GM23338 (cell line): ENCODE results near the gene CCDC106. TPM values are rescaled to one million over a fixed set of nuclear protein-coding genes. Genes with fewer than 3 reads are reported as not detected.

Source experiments
- ATAC-seq: fragments of 200-7000 bp; cut with Tn5 transposase; 3 replicates; pipeline ENCODE4 v1.9.1; 2020
- DNase-seq: peaks from one replicate; pipeline ENCODE4 v3.0.0-alpha.2; 2015; ENCODE audit warnings: low spot score
- H2AFZ ChIP-seq: fragments of 200-600 bp; sonication (generic); 2 replicates; pipeline ENCODE4 v1.8.0; 2016; ENCODE audit warnings: antibody characterized with exemption, mild to moderate bottlenecking, moderate library complexity
- H3F3A ChIP-seq: fragments of 200-600 bp; sonication (generic); replicated peaks from 2 replicates; pipeline ENCODE4 v1.8.0; 2017; ENCODE audit warnings: antibody characterized with exemption, mixed run types, low read depth
- H3K27ac ChIP-seq: fragments of 200-600 bp; sonication (generic); 2 replicates; pipeline ENCODE4 v1.6.1; 2016; ENCODE audit warnings: low read depth
- H3K27me3 ChIP-seq: fragments of 200-600 bp; sonication (generic); 2 replicates; pipeline ENCODE4 v1.8.0; 2016; ENCODE audit warnings: mild to moderate bottlenecking, mixed run types, moderate library complexity; ENCODE audit not compliant: insufficient read depth
- H3K36me3 ChIP-seq: fragments of 200-600 bp; sonication (generic); 2 replicates; pipeline ENCODE4 v1.8.0; 2016; ENCODE audit warnings: mild to moderate bottlenecking; ENCODE audit not compliant: insufficient read depth
- H3K4me1 ChIP-seq: fragments of 200-600 bp; sonication (generic); 2 replicates; pipeline ENCODE4 v1.8.0; 2016; ENCODE audit warnings: mild to moderate bottlenecking, moderate library complexity; ENCODE audit not compliant: insufficient read depth
- H3K4me2 ChIP-seq: fragments of 200-600 bp; sonication (generic); 2 replicates; pipeline ENCODE4 v1.7.1; 2017; ENCODE audit warnings: mixed run types
- H3K4me3 ChIP-seq: fragments of 200-600 bp; sonication (generic); 2 replicates; pipeline ENCODE4 v1.6.1; 2016; ENCODE audit warnings: mixed run types
- H3K79me2 ChIP-seq: fragments of 200-600 bp; sonication (generic); replicated peaks from 2 replicates; pipeline ENCODE4 v1.8.0; 2017; ENCODE audit warnings: mild to moderate bottlenecking; ENCODE audit not compliant: insufficient read depth
- H3K9me2 ChIP-seq: fragments of 200-600 bp; sonication (generic); 2 replicates; pipeline ENCODE4 v1.8.0; 2017; ENCODE audit not compliant: insufficient read depth
- H4K20me1 ChIP-seq: fragments of 200-600 bp; sonication (generic); replicated peaks from 2 replicates; pipeline ENCODE4 v1.8.0; 2017; ENCODE audit warnings: mild to moderate bottlenecking; ENCODE audit not compliant: insufficient read depth
- H3K27ac Mint-ChIP-seq: 2 replicates; pipeline ENCODE4 v1.8.0; 2020; ENCODE audit warnings: inconsistent platforms, mild to moderate bottlenecking, moderate library complexity, mixed read lengths
- H3K27me3 Mint-ChIP-seq: 3 replicates; pipeline ENCODE4 v1.8.0; 2022; ENCODE audit warnings: low read depth, mild to moderate bottlenecking, moderate library complexity, mixed read lengths, inconsistent platforms; ENCODE audit not compliant: insufficient read depth, poor library complexity
- H3K36me3 Mint-ChIP-seq: 3 replicates; pipeline ENCODE4 v1.8.0; 2021; ENCODE audit warnings: low read depth, mild to moderate bottlenecking, inconsistent platforms, moderate library complexity, mixed read lengths
- H3K4me1 Mint-ChIP-seq: 3 replicates; pipeline ENCODE4 v1.8.0; 2020; ENCODE audit warnings: mild to moderate bottlenecking, inconsistent platforms, mixed read lengths
- H3K4me3 Mint-ChIP-seq: 3 replicates; pipeline ENCODE4 v1.8.0; 2021; ENCODE audit warnings: moderate library complexity, mild to moderate bottlenecking, inconsistent platforms, mixed read lengths
- H3K9me3 Mint-ChIP-seq: 3 replicates; pipeline ENCODE4 v1.8.0; 2020; ENCODE audit warnings: moderate library complexity, mild to moderate bottlenecking, inconsistent platforms, mixed read lengths
- CREB1 ChIP-seq: fragments of 250-450 bp; sonication (Bioruptor Pico); IDR thresholded peaks from 2 replicates; pipeline ENCODE4 v1.5.0; 2020; ENCODE audit warnings: low read depth, mild to moderate bottlenecking, moderate library complexity
- EZH2 ChIP-seq: fragments of 200-600 bp; sonication (generic); IDR thresholded peaks from one replicate; pipeline ENCODE4 v1.8.0; 2017; ENCODE audit warnings: antibody characterized with exemption, mild to moderate bottlenecking, low read depth; ENCODE audit not compliant: unreplicated experiment
- NANOG ChIP-seq: IDR thresholded peaks from 2 replicates; pipeline ENCODE4 v1.6.1; 2016; ENCODE audit warnings: antibody characterized with exemption, borderline replicate concordance
- POLR2AphosphoS5 ChIP-seq: IDR thresholded peaks from 2 replicates; pipeline ENCODE4 v1.6.1; 2016; ENCODE audit warnings: antibody characterized with exemption, low read depth
- ZNF114 ChIP-seq: fragments of 250-450 bp; sonication (Bioruptor Pico); IDR thresholded peaks from 2 replicates; pipeline ENCODE4 v1.5.0; 2020; ENCODE audit warnings: mild to moderate bottlenecking, moderate library complexity
- ZNF331 ChIP-seq: fragments of 250-450 bp; sonication (Bioruptor Pico); IDR thresholded peaks from 2 replicates; pipeline ENCODE4 v1.5.0; 2020; ENCODE audit warnings: low read depth, mild to moderate bottlenecking, moderate library complexity
- polyA plus RNA-seq: library from polyadenylated mRNA; unstranded; fragments of >200 nt; fragmentation: Nextera tagmentation; extraction: Ambion mirVana; gene quantifications from 2 replicates; pipeline ENCODE4 v1.2.1, GENCODE V29; 2016
- total RNA-seq: library from RNA; depleted of rRNA; stranded (reverse); fragments of >200 nt; shearing (Covaris generic); gene quantifications from 2 replicates; pipeline ENCODE4 v1.2.3, GENCODE V29; 2014
- TF ChIP-seq, protein P1 (sequence below): IDR thresholded peaks from 2 replicates; pipeline ENCODE4 v1.6.1; 2016; ENCODE audit warnings: antibody characterized with exemption
- TF ChIP-seq, protein P2 (sequence below): IDR thresholded peaks from one replicate; pipeline ENCODE4 v1.6.1; 2018; ENCODE audit warnings: antibody characterized with exemption; ENCODE audit not compliant: unreplicated experiment

Gene CCDC106
- total and polyA plus RNA-seq, 2 experiments from 2014 or later, result 12.0 to 17.6 TPM

DNA sequence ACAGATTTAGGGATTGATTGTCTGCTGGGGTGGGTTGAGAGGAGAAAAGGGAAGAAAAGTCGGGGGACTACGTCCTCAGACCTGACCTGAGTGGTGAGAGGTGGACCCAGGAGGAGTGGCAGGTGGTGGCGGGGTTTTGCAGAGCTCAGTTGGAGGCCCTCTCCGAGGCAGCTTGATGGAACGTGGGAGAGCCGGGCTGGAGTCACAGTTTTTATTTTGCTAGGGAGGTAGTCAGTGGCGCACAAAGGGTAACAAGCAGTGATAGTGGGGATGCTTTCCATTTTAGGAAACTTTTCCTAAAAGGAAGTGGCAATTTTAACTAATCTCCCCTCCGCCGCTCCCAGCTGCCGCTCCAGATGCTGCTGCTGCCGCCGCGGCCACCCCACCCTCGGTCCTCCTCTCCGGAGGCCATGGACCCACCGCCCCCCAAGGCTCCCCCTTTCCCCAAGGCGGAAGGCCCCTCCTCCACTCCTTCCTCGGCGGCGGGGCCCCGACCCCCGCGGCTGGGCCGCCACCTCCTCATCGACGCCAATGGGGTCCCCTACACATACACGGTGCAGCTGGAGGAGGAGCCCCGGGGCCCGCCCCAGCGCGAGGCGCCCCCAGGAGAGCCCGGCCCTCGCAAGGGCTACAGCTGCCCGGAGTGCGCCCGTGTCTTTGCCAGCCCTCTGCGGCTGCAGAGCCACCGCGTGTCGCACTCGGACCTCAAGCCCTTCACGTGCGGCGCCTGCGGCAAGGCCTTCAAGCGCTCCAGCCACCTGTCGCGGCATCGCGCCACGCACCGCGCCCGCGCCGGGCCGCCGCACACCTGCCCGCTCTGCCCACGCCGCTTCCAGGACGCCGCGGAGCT, 5.6 kb upstream of the CCDC106 start:
- peaks cover 37% of the 10 kb centered on the region for H3K79me2 ChIP-seq
- H3K4me2 ChIP-seq, result peak overlapping the region; percentile 96
- peak overlapping the region; percentile 89 for H3K4me3 ChIP-seq
- H3K9me2 ChIP-seq, result 0 out of 2 replicates have a peak, but pooled peaks cover 3% of the 10 kb centered on the region
- Mint-ChIP-seq H3K9me3 (peaks cover 8% of the 10 kb centered on the region), H3K4me1 (peaks cover 22% of the 10 kb centered on the region), H3K27me3 (peaks cover 40% of the 10 kb centered on the region), H3K4me3 (peak overlapping the region; percentile 84), H3K36me3 (peaks cover 53% of the 10 kb centered on the region), H3K27ac (peak overlapping the region; percentile 95)
- no peak overlapping the region for H3K27ac ChIP-seq
- H3F3A ChIP-seq, result peaks cover 34% of the 10 kb centered on the region
- ATAC-seq (peak; percentile 15), DNase-seq (no peak)
- no peaks in the 10 kb centered on the region for H3K27me3 ChIP-seq
- H3K4me1 ChIP-seq, result no peaks in the 10 kb centered on the region; the same call in 1 of the 2 replicates
- H4K20me1 ChIP-seq, result no peaks in the 10 kb centered on the region
- H2AFZ ChIP-seq, result peak overlapping the region; percentile 80; the same call in 1 of the 2 replicates
- H3K36me3 ChIP-seq, result no peaks in the 10 kb centered on the region
- TF ChIP-seq POLR2AphosphoS5 (no peak), EZH2 (no peak), NANOG (no peak), ZNF114 (CRISPR knock-in tag) (no peak), ZNF331 (CRISPR knock-in tag) (no peak)
- TF ChIP-seq, protein P1, sequence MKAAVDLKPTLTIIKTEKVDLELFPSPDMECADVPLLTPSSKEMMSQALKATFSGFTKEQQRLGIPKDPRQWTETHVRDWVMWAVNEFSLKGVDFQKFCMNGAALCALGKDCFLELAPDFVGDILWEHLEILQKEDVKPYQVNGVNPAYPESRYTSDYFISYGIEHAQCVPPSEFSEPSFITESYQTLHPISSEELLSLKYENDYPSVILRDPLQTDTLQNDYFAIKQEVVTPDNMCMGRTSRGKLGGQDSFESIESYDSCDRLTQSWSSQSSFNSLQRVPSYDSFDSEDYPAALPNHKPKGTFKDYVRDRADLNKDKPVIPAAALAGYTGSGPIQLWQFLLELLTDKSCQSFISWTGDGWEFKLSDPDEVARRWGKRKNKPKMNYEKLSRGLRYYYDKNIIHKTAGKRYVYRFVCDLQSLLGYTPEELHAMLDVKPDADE, result no peak

DNA sequence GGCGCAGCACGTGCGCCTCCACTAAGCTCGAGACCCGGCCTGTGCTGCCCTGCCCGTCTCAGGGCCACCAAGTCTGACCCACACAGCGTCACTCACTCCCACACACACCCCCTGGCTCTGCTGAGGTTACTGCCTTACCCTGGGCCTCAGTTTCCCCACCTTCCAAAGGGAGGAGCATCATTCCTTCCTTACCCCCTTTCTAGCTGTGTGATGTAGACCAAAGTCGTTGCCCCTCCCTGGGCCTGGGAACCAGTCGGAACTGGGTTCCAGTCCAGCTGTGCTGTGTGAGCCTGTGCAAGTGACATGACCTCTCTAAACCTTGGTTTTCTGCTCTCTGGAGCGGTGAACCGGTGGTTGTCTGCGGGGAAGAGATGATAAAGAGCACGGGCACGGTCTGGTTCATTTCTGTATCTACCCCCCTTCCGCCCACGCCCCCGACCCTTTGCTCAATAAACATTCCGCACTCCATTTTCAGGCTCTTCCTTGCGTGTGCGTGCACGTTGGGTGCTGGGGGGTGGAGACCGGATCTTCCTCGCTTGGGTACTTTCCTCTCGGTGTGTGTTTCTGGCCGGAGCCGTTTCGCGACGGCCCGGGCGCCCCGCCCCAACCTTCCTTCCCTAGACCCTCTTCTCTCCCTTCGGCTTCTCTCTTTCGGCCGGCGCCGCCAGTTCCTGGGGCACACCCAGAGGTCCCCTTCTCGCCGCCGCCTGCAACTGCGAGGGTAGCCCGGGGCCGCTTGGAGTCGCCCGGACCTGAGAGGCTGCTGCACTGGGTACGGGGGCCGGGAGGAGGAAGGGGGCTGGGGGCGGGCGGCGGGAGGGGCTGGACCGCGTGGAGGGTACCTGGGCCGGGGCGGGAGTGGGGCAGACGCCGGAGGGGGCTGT, 4.8 kb upstream of the CCDC106 start, which contains the start of gene ZNF581:
TSS of gene ZNF581 (plus strand) at position 647 of the 884 bp plus-strand sequence. CDS start 923 bp downstream, outside the sequence.
- Histone ChIP-seq H3F3A (peaks cover 35% of the 10 kb centered on the region), H4K20me1 (no peaks in the 10 kb centered on the region), H3K9me2 (0 out of 2 replicates have a peak, but pooled peaks cover 3% of the 10 kb centered on the region), H3K27me3 (no peaks in the 10 kb centered on the region), H3K27ac (0 out of 2 replicates have a peak within 1 kb of the TSS, but pooled peaks have one; percentile 59), H3K4me3 (peak within 1 kb of the TSS; percentile 89), H3K36me3 (no peaks in the 10 kb centered on the region), H3K4me1 (no peaks in the 10 kb centered on the region; the same call in 1 of the 2 replicates), H3K79me2 (peaks cover 37% of the 10 kb centered on the region), H3K4me2 (peak within 1 kb of the TSS; percentile 96), H2AFZ (peak within 1 kb of the TSS; percentile 80; the same call in 1 of the 2 replicates)
- Mint-ChIP-seq H3K27me3 (peaks cover 39% of the 10 kb centered on the region), H3K27ac (peak within 1 kb of the TSS; percentile 97), H3K4me1 (peaks cover 25% of the 10 kb centered on the region), H3K9me3 (peaks cover 8% of the 10 kb centered on the region), H3K4me3 (peak within 1 kb of the TSS; percentile 84), H3K36me3 (peaks cover 47% of the 10 kb centered on the region)
- DNase-seq (peak; percentile 85), ATAC-seq (peak; percentile 20)
- TF ChIP-seq CREB1 (CRISPR knock-in tag), result peak; percentile 77
- TF ChIP-seq EZH2, result no peak
- no peak for TF ChIP-seq ZNF114 (CRISPR knock-in tag)
- TF ChIP-seq, protein P2, sequence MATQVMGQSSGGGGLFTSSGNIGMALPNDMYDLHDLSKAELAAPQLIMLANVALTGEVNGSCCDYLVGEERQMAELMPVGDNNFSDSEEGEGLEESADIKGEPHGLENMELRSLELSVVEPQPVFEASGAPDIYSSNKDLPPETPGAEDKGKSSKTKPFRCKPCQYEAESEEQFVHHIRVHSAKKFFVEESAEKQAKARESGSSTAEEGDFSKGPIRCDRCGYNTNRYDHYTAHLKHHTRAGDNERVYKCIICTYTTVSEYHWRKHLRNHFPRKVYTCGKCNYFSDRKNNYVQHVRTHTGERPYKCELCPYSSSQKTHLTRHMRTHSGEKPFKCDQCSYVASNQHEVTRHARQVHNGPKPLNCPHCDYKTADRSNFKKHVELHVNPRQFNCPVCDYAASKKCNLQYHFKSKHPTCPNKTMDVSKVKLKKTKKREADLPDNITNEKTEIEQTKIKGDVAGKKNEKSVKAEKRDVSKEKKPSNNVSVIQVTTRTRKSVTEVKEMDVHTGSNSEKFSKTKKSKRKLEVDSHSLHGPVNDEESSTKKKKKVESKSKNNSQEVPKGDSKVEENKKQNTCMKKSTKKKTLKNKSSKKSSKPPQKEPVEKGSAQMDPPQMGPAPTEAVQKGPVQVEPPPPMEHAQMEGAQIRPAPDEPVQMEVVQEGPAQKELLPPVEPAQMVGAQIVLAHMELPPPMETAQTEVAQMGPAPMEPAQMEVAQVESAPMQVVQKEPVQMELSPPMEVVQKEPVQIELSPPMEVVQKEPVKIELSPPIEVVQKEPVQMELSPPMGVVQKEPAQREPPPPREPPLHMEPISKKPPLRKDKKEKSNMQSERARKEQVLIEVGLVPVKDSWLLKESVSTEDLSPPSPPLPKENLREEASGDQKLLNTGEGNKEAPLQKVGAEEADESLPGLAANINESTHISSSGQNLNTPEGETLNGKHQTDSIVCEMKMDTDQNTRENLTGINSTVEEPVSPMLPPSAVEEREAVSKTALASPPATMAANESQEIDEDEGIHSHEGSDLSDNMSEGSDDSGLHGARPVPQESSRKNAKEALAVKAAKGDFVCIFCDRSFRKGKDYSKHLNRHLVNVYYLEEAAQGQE, result no peak
